HepG2 (cell line): Measurements from ENCODE around the gene CASKIN1. TPM values are rescaled to one million over a fixed set of nuclear protein-coding genes. Genes with fewer than 3 reads are reported as not detected.

ENCODE experiments used
- AGO1 ChIP-seq: fragments of 200-400 bp; formaldehyde crosslinking; IDR thresholded peaks from 2 replicates; pipeline ENCODE4 v1.6.1; 2017; ENCODE audit warnings: mild to moderate bottlenecking, low read depth, low read length, moderate library complexity; ENCODE audit not compliant: poor library complexity, severe bottlenecking
- BHLHE40 ChIP-seq: IDR thresholded peaks from 2 replicates; pipeline ENCODE4 v1.6.1; 2011; ENCODE audit warnings: low read length, improper control_type of control experiment
- GTF2F1 ChIP-seq: fragments of 150-350 bp; IDR thresholded peaks from 2 replicates; pipeline ENCODE4 v1.6.1; 2014; ENCODE audit warnings: low read length
- HDAC1 ChIP-seq: sonication (generic); formaldehyde crosslinking; IDR thresholded peaks from 2 replicates; pipeline ENCODE4 v1.5.1; 2020; ENCODE audit warnings: mild to moderate bottlenecking, missing genetic modification reagents
- HNRNPK ChIP-seq: fragments of 200-400 bp; formaldehyde crosslinking; IDR thresholded peaks from 2 replicates; pipeline ENCODE4 v1.6.1; 2018; ENCODE audit warnings: low read length, low read depth, moderate library complexity, mild to moderate bottlenecking; ENCODE audit not compliant: poor library complexity, severe bottlenecking
- ISX ChIP-seq: sonication (generic); formaldehyde crosslinking; conservative IDR thresholded peaks from 2 replicates; pipeline ENCODE4 v1.5.0; 2020; ENCODE audit warnings: missing genetic modification reagents
- KDM2A ChIP-seq: sonication (generic); formaldehyde crosslinking; IDR thresholded peaks from 2 replicates; pipeline ENCODE4 v1.4.0; 2020; ENCODE audit warnings: low read depth, missing genetic modification reagents, borderline replicate concordance
- LCORL ChIP-seq, 2 experiments: fragments of 450-650 bp in 1 of 2; sonication (generic) in 1 of 2; formaldehyde crosslinking in 1 of 2; IDR thresholded peaks; 2 replicates each; pipeline versions ENCODE4 v1.5.0 to v1.6.1; 2017 to 2020; ENCODE audit warnings: antibody characterized with exemption in 1 of 2, missing genetic modification reagents in 1 of 2
- LRRFIP1 ChIP-seq: sonication (generic); formaldehyde crosslinking; conservative IDR thresholded peaks from 2 replicates; pipeline ENCODE4 v1.4.0; 2020; ENCODE audit warnings: missing genetic modification reagents
- MZF1 ChIP-seq: sonication (generic); formaldehyde crosslinking; IDR thresholded peaks from 2 replicates; pipeline ENCODE4 v1.8.1; 2023; ENCODE audit warnings: mild to moderate bottlenecking, missing genetic modification reagents, borderline replicate concordance
- PHF21A ChIP-seq: sonication (generic); formaldehyde crosslinking; IDR thresholded peaks from 2 replicates; pipeline ENCODE4 v1.5.0; 2020; ENCODE audit warnings: mild to moderate bottlenecking, missing genetic modification reagents
- POLR2A ChIP-seq, 2 experiments: IDR thresholded peaks; 2 replicates each; pipeline ENCODE4 v1.6.1; 2011; ENCODE audit warnings: low read depth in 2 of 2, low read length in 2 of 2, mild to moderate bottlenecking in 1 of 2, moderate library complexity in 1 of 2; ENCODE audit not compliant: insufficient read depth in 1 of 2
- PRMT3 ChIP-seq: sonication (generic); formaldehyde crosslinking; IDR thresholded peaks from 2 replicates; pipeline ENCODE4 v1.8.1; 2022; ENCODE audit warnings: low read depth, mild to moderate bottlenecking, moderate library complexity, missing genetic modification reagents, borderline replicate concordance
- SNAPC2 ChIP-seq: sonication (generic); formaldehyde crosslinking; IDR thresholded peaks from 2 replicates; pipeline ENCODE4 v1.8.1; 2022; ENCODE audit warnings: mild to moderate bottlenecking, missing genetic modification reagents
- SP2 ChIP-seq: sonication (generic); formaldehyde crosslinking; IDR thresholded peaks from 2 replicates; pipeline ENCODE4 v1.5.1; 2020; ENCODE audit warnings: mild to moderate bottlenecking, missing genetic modification reagents
- THAP11 ChIP-seq: IDR thresholded peaks from 2 replicates; pipeline ENCODE4 v1.6.1; 2016; ENCODE audit warnings: missing biosample characterization, missing genetic modification reagents
- THAP7 ChIP-seq: sonication (generic); formaldehyde crosslinking; IDR thresholded peaks from 2 replicates; pipeline ENCODE4 v1.8.1; 2023; ENCODE audit warnings: mild to moderate bottlenecking, missing genetic modification reagents
- ZBTB26 ChIP-seq: IDR thresholded peaks from 2 replicates; pipeline ENCODE4 v1.6.1; 2016; ENCODE audit warnings: missing compliant biosample characterization, missing genetic modification reagents, borderline replicate concordance
- ZNF251 ChIP-seq: sonication (generic); formaldehyde crosslinking; IDR thresholded peaks from 2 replicates; pipeline ENCODE4 v1.9.0; 2021; ENCODE audit warnings: mild to moderate bottlenecking, missing genetic modification reagents
- ZNF605 ChIP-seq: sonication (generic); formaldehyde crosslinking; IDR thresholded peaks from 2 replicates; pipeline ENCODE4 v1.8.0; 2022; ENCODE audit warnings: mild to moderate bottlenecking, missing genetic modification reagents
- ZNF770 ChIP-seq: sonication (generic); formaldehyde crosslinking; IDR thresholded peaks from 2 replicates; pipeline ENCODE4 v1.5.0; 2020; ENCODE audit warnings: mild to moderate bottlenecking, missing genetic modification reagents
- ZNF788 ChIP-seq: sonication (generic); formaldehyde crosslinking; IDR thresholded peaks from 2 replicates; pipeline ENCODE4 v1.5.0; 2020; ENCODE audit warnings: mild to moderate bottlenecking, missing genetic modification reagents, borderline replicate concordance
- ZNF878 ChIP-seq: sonication (generic); formaldehyde crosslinking; IDR thresholded peaks from 2 replicates; pipeline ENCODE4 v1.8.1; 2023; ENCODE audit warnings: mild to moderate bottlenecking, missing genetic modification reagents, moderate library complexity
- polyA plus RNA-seq, 8 experiments: library from polyadenylated mRNA; depleted of rRNA in 3 of 8; stranded (reverse) in 7 of 8; unstranded in 1 of 8; fragments of >200 nt; fragmentation: Illumina TruSeq in 4 of 8; extraction: Trizol in 4 of 8; gene quantifications; 2 replicates each; pipeline versions ENCODE4 v1.2.1 to v1.2.3, GENCODE V29; 2011 to 2016; ENCODE audit warnings: low read depth in 4 of 8, missing spikeins in 1 of 8, mixed read lengths in 1 of 8; ENCODE audit not compliant: insufficient read depth in 1 of 8
- total RNA-seq, 5 experiments: library from RNA; depleted of rRNA; stranded (reverse); fragments of >200 nt; fragmentation: Illumina TruSeq; extraction: Trizol; gene quantifications; 2 replicates each; pipeline ENCODE4 v1.2.3, GENCODE V29; 2016; ENCODE audit warnings: low read depth in 1 of 5

The CASKIN1 gene
- total and polyA plus RNA-seq, 2 of the 13 experiments (the other 11 are each of a cell fraction or from before 2014, with no cell fraction given): 1.2 to 2.2 TPM

- 0 out of 2 replicates have a peak, but pooled peaks have one; percentile 55 for TF ChIP-seq ZBTB26
- no peak for TF ChIP-seq ZNF770 (CRISPR knock-in tag)
- TF ChIP-seq ZNF788 (CRISPR knock-in tag): peak; percentile 69; the same call in 1 of the 2 replicates
- TF ChIP-seq KDM2A: peak; percentile 35; the same call in 1 of the 2 replicates
- TF ChIP-seq THAP11 (CRISPR knock-in tag): no peak
- no peak for TF ChIP-seq ZNF605 (CRISPR knock-in tag)
- TF ChIP-seq GTF2F1: no peak
- no peak for TF ChIP-seq ZNF251 (CRISPR knock-in tag)
- TF ChIP-seq SP2 (CRISPR knock-in tag): no peak
- no peak for TF ChIP-seq ISX (CRISPR knock-in tag)
- no peak for TF ChIP-seq BHLHE40
- TF ChIP-seq PRMT3 (CRISPR knock-in tag): 0 out of 2 replicates have a peak, but pooled peaks have one; percentile 28
- no peak for TF ChIP-seq AGO1
- no peak for TF ChIP-seq MZF1 (CRISPR knock-in tag)
- no peak for TF ChIP-seq ZNF878 (CRISPR knock-in tag)
- TF ChIP-seq THAP7: no peak
- TF ChIP-seq SNAPC2 (CRISPR knock-in tag): peak; percentile 7; the same call in 1 of the 2 replicates
- no peak for TF ChIP-seq HNRNPK
- TF ChIP-seq LRRFIP1 (CRISPR knock-in tag): no peak
- TF ChIP-seq PHF21A: peak; percentile 56
- peak; percentile 72 for TF ChIP-seq HDAC1 (CRISPR knock-in tag)
- TF ChIP-seq LCORL (IDR thresholded peaks at IDR 0.05): no peak
- no peak; the same call in 1 of the 2 replicates for TF ChIP-seq LCORL (CRISPR knock-in tag; IDR thresholded peaks at IDR 0.05)
- TF ChIP-seq POLR2A (IDR thresholded peaks at IDR 0.05; ENCODE audit: insufficient read depth in 1 of 2, low read depth in 2 of 2, low read length in 2 of 2): no peak; a peak in 1 of 4 replicates
Measured at GRCh38 chr16:2147981-2148671, 48.3 kb downstream of the CASKIN1 start, which contains the start of gene RAB26 (continued).
